Measurements from ENCODE around the gene FOXL1.
"Not testable (repeated sequence)": the region's sequence is repeated elsewhere in the genome, so short reads cannot be mapped to it uniquely, and the experiment has no call there.

The FOXL1 gene

DNA sequence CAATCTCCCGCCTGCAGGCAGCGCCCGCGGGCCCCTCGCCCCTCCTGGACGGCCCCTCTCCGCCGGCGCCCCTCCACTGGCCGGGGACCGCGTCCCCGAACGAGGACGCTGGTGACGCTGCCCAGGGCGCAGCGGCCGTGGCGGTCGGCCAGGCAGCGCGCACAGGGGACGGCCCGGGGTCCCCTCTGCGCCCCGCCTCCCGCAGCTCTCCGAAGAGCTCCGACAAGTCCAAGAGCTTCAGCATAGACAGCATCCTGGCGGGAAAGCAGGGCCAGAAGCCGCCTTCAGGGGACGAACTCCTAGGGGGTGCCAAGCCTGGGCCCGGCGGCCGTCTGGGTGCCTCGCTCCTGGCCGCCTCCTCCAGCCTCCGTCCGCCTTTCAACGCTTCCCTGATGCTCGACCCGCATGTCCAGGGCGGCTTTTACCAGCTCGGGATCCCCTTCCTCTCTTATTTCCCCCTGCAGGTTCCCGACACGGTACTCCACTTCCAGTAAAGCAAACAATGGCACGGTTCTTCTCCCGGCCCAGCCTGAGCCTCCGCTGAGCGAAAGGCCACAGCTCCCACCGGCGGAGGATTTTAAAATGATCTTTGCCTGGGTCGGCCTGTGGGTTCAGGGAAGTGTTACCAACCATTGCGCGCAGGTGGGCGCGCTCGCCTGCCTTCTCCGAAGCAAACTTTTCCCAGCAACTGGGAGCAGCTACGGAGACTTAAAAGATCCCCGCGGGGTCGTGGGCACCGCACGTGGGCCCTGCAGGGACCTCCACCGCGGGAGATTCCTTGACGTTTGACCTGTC, 1.1 kb downstream of the FOXL1 start:
- H3K9ac ChIP-seq (ENCODE audit: low read depth, low read length): peak overlapping the region; percentile 98
- no peaks in the 10 kb centered on the region for H3K9me3 ChIP-seq (replicated peaks; ENCODE audit: low read length)
- H3K4me1 ChIP-seq (ENCODE audit: control insufficient read depth, insufficient read depth, low read length): peaks cover 89% of the 10 kb centered on the region
- H3K4me3 ChIP-seq (ENCODE audit: low read length): peak overlapping the region; percentile 79
- no peaks in the 10 kb centered on the region for H3K27me3 ChIP-seq (ENCODE audit: control insufficient read depth, insufficient read depth, low read length)
- H3K36me3 ChIP-seq (ENCODE audit: insufficient read depth, low read length): peaks cover 15% of the 10 kb centered on the region
- peak overlapping the region; percentile 90 for H3K4me2 ChIP-seq (ENCODE audit: low read length)

DNA sequence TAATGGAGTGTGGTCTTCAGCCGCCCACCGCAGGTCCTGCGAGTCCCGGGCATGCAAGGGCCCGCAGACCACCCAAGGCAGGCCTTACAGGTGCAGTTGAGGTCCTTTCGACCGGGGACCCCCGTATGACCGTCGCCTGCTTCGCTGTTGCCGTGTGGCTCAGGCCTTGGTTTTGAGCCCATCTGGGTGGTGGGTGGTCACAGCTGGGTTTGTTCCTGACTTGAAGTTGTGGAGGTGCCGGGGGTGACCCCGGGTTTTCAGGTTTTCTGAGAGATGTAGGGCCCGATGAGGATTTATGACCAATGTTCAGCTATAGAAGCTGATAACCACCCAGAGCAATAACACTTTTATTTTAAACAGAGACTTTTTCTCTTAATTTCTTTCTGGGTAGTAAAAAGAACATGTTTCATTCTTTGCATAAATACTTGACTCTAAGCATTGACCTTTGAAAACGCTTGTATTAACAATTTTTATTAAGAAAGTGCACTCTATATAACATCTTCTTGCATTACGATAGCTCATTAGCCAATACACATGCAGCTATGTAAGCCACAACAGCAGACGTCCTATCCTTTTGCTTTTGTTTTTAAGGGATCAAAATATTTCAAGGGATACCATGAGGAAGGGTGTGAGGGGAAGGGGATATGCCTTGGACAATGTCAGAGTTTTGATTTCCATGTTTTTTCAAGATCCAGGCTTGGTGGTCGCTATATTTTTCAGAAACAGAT, 1.9 kb downstream of the FOXL1 start:
- peak overlapping the region; percentile 98 for H3K9ac ChIP-seq (ENCODE audit: low read depth, low read length)
- no peaks in the 10 kb centered on the region for H3K27me3 ChIP-seq (ENCODE audit: control insufficient read depth, insufficient read depth, low read length)
- H3K4me3 ChIP-seq (ENCODE audit: low read length): peak overlapping the region; percentile 79
- no peaks in the 10 kb centered on the region for H3K9me3 ChIP-seq (replicated peaks; ENCODE audit: low read length)
- H3K4me1 ChIP-seq (ENCODE audit: control insufficient read depth, insufficient read depth, low read length): peaks cover 89% of the 10 kb centered on the region
- H3K36me3 ChIP-seq (ENCODE audit: insufficient read depth, low read length): peaks cover 11% of the 10 kb centered on the region
- H3K4me2 ChIP-seq (ENCODE audit: low read length): peak overlapping the region; percentile 90

DNA sequence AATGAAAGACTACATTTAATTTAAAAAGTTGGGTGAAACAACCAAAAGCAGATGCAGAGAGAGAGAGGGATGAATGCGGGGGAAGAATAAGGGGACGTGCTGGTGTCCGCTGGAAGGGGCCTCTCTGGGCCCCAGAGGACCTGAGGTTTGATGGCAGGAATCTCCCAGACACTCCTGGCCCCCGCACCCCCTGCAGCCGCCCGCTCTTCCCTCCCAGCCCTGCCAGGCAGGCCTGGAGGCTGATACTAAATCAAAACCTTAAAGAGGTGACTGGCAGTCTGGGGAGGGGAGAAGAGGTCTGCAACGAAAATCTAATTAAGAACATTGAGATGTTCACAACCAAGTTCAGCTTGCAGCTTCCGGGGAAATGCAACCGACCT, 2.4 kb downstream of the FOXL1 start:
- Histone ChIP-seq H3K4me3 (ENCODE audit: low read length) (peak overlapping the region; percentile 79), H3K9ac (ENCODE audit: low read depth, low read length) (peak overlapping the region; percentile 98), H3K4me1 (ENCODE audit: control insufficient read depth, insufficient read depth, low read length) (peaks cover 91% of the 10 kb centered on the region)

DNA sequence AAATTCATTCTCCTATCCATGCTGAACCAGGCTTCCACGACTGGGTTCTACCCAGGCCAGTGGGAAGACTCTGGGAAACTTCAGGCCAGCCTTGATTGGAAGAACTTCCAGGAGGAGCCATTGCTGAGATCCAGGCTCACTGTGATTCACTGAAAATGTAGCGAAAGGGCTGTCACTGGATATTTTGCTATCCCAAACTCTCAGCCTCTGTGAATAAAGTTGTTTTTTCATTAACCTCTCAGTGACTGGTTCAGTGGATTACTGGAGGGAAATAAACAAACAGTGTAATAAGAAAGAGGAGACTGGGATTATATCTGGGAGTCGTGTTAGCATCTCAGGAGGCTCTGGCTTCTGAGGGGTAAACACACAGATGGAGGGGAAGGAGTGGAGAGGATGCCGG, 3.1 kb downstream of the FOXL1 start:
- Histone ChIP-seq H3K36me3 (ENCODE audit: insufficient read depth, low read length) (peaks cover 8% of the 10 kb centered on the region), H3K4me1 (ENCODE audit: control insufficient read depth, insufficient read depth, low read length) (peaks cover 96% of the 10 kb centered on the region), H3K9ac (ENCODE audit: low read depth, low read length) (peak overlapping the region; percentile 98), H3K4me2 (ENCODE audit: low read length) (peak overlapping the region; percentile 90), H3K4me3 (ENCODE audit: low read length) (peak overlapping the region; percentile 79), H3K27me3 (ENCODE audit: control insufficient read depth, insufficient read depth, low read length) (no peaks in the 10 kb centered on the region), H3K9me3 (replicated peaks; ENCODE audit: low read length) (no peaks in the 10 kb centered on the region)

More for the DNA sequence above, 2.4 kb downstream of the FOXL1 start:
- Histone ChIP-seq H3K27me3 (ENCODE audit: control insufficient read depth, insufficient read depth, low read length) (no peaks in the 10 kb centered on the region), H3K36me3 (ENCODE audit: insufficient read depth, low read length) (peaks cover 11% of the 10 kb centered on the region), H3K9me3 (replicated peaks; ENCODE audit: low read length) (no peaks in the 10 kb centered on the region), H3K4me2 (ENCODE audit: low read length) (peak overlapping the region; percentile 90)

DNA sequence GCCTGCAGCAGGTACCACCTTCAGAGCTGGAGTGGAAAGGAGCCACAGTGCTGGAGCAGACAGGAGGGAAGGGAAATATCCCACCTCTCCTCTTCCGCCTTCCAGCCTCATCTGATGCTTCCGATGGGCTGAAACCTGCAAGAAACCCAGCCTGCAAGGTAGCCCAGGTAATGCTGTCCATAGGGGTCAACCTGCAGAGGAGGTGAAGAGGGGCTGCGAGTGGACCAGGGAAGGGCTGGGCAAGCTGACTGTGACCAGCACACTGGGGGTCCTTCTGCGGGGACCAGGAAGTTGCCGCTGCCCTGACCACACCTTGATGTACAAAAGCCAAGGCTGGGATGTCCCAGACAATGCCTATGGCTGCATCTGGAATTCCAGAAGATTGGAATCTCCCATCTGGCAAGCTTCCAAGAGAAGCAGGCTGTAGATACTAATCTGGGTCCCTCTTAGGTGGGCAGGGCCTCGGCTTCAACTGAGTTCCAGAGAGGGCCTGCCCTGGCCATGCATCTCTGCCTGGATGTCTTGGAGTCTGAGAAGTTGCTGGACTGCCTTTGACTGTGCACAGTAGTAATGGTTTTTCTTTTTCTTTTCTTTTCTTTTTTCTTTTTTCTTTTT, 5.8 kb downstream of the FOXL1 start:
- Histone ChIP-seq H3K4me3 (ENCODE audit: low read length) (no peak overlapping the region), H3K9me3 (replicated peaks; ENCODE audit: low read length) (no peaks in the 10 kb centered on the region), H3K27me3 (ENCODE audit: control insufficient read depth, insufficient read depth, low read length) (no peaks in the 10 kb centered on the region), H3K4me1 (ENCODE audit: control insufficient read depth, insufficient read depth, low read length) (peaks cover 79% of the 10 kb centered on the region), H3K4me2 (ENCODE audit: low read length) (no peak overlapping the region), H3K36me3 (ENCODE audit: insufficient read depth, low read length) (peaks cover 7% of the 10 kb centered on the region), H3K9ac (ENCODE audit: low read depth, low read length) (no peak overlapping the region)

DNA sequence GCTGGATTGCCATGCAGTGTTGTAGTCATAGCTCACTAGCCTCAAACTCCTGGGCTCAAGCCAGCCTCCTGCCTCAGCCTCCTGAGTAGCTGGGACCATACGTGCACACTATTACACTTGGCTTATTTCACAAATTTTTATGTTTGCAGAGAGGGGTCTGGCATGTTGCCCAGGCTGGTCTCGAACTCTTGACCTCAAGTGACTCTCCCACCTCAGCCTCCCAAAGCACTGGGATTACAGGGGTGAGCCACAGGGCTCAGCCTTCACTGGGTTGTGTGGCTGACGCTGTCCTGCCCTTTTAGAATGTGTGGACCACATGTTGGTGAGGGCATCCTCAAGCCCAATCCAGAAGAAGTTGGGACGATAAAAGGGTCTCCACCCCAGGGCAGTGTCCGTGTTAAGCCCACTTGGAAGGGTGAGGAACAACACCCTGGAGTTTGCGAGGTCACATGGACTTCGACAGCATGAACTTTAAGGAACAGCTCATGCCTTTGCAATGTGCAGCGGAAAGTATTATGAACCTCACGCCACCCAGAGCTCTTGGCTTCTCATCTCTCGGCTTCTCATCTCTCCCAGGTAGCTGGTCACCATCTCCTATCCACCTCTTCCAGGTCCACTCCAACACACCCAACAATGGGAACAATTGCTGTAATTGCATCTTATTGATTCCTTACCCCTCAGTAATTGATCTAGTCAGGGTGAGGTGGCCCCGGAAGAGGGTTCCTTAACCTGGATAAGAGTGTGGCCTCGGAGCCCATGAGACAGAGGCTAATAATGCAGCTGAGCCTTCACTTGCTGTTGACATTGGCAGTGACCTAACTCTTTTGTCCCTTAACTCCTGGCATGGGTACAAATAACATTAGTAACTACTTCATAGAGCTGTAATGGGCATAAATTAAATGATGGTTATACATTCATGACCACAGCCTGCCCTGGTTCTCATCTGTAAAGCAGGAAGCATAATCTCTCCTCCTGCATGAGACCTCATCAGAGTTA, 6.7 kb downstream of the FOXL1 start:
- H3K27me3 ChIP-seq (ENCODE audit: control insufficient read depth, insufficient read depth, low read length): no peaks in the 10 kb centered on the region
- peak overlapping the region; percentile 88 for H3K9ac ChIP-seq (ENCODE audit: low read depth, low read length)
- H3K36me3 ChIP-seq (ENCODE audit: insufficient read depth, low read length): peaks cover 4% of the 10 kb centered on the region

DNA sequence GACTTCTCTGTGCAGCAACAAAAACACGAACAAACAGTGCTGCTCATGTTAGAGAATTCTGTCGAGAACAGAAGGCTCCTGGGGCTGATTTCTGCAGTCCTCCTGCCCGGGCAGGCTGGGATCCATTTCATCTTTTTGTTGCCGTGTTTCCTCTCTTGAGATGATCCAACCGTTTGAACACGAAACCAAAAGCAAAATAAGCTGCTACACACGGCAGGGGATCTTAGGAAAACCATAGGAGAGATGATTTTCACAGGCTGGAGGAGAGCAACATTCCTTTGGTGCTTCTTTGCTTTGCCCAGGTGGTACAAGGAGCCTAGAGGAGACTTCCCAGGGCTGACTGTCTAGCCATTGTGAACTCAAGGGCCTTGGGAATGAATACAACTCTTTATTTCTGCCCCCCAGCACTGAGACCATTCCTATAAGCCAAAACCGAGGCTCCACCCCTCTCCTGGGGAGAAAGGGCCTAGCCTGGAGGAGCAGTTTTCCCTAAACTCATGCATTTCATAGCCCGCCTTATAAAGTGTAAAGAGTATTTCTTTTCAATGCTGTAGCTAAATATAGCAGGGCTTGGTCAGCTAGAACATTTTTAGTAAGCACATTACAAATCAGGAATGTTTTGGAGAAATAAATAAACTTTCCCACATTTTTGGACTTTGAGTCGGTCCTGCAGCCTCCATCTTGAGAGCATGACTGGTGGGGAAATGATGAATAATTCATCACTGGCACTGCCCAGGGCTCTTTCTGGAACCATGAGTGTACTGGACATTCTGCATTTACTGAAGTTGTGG, 7.7 kb downstream of the FOXL1 start:
- Histone ChIP-seq H3K4me1 (ENCODE audit: control insufficient read depth, insufficient read depth, low read length) (peaks cover 79% of the 10 kb centered on the region), H3K4me2 (ENCODE audit: low read length) (peak overlapping the region; percentile 60), H3K9me3 (replicated peaks; ENCODE audit: low read length) (no peaks in the 10 kb centered on the region), H3K4me3 (ENCODE audit: low read length) (peak overlapping the region; percentile 33), H3K36me3 (ENCODE audit: insufficient read depth, low read length) (peaks cover 3% of the 10 kb centered on the region), H3K27me3 (ENCODE audit: control insufficient read depth, insufficient read depth, low read length) (no peaks in the 10 kb centered on the region), H3K9ac (ENCODE audit: low read depth, low read length) (peak overlapping the region; percentile 88)

More for the DNA sequence above, 6.7 kb downstream of the FOXL1 start:
- Histone ChIP-seq H3K9me3 (replicated peaks; ENCODE audit: low read length) (no peaks in the 10 kb centered on the region), H3K4me3 (ENCODE audit: low read length) (peak overlapping the region; percentile 33), H3K4me2 (ENCODE audit: low read length) (peak overlapping the region; percentile 60), H3K4me1 (ENCODE audit: control insufficient read depth, insufficient read depth, low read length) (peaks cover 79% of the 10 kb centered on the region)

DNA sequence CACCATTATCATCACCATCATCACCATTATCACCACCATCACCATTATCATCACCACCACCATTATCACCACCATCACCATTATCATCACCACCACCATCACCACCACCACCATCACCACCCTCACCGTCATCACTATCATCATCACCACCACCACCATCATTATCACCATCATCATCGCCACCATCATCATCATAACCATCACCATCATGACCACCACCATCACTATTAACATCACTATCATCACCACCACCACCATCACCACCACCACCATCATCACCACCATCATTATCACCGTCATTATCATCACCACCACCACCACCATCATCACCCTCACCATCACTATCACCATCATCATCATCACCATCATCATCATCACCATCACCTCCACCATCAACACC, 9.1 kb downstream of the FOXL1 start:
- Histone ChIP-seq H3K4me2 (ENCODE audit: low read length) (no peak overlapping the region), H3K9ac (ENCODE audit: low read depth, low read length) (no peak overlapping the region), H3K4me1 (ENCODE audit: control insufficient read depth, insufficient read depth, low read length) (peaks cover 69% of the 10 kb centered on the region), H3K27me3 (ENCODE audit: control insufficient read depth, insufficient read depth, low read length) (no peaks in the 10 kb centered on the region), H3K4me3 (ENCODE audit: low read length) (no peak overlapping the region), H3K9me3 (replicated peaks; ENCODE audit: low read length) (no peaks in the 10 kb centered on the region), H3K36me3 (ENCODE audit: insufficient read depth, low read length) (peaks cover 3% of the 10 kb centered on the region)

DNA sequence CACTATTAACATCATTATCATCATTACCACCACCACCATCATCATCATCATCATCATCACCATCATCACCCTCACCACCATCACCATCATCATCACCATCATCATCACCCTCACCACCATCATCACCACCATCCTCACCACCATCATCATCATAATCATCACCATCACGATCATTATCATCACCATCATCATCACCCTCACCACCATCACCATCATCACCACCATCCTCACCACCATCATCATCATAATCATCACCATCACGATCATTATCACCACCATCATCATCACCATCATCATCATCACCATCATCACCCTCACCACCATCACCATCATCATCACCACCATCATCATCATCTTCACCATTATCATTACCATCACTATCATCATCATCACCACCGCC, 9.6 kb downstream of the FOXL1 start:
- H3K9me3 ChIP-seq (replicated peaks; ENCODE audit: low read length); H3K9ac ChIP-seq (ENCODE audit: low read depth, low read length); H3K36me3 ChIP-seq (ENCODE audit: insufficient read depth, low read length); H3K4me2 ChIP-seq (ENCODE audit: low read length); H3K4me3 ChIP-seq (ENCODE audit: low read length); H3K27me3 ChIP-seq (ENCODE audit: control insufficient read depth, insufficient read depth, low read length): not testable (repeated sequence)
- peaks cover 68% of the 10 kb centered on the region for H3K4me1 ChIP-seq (ENCODE audit: control insufficient read depth, insufficient read depth, low read length)

DNA sequence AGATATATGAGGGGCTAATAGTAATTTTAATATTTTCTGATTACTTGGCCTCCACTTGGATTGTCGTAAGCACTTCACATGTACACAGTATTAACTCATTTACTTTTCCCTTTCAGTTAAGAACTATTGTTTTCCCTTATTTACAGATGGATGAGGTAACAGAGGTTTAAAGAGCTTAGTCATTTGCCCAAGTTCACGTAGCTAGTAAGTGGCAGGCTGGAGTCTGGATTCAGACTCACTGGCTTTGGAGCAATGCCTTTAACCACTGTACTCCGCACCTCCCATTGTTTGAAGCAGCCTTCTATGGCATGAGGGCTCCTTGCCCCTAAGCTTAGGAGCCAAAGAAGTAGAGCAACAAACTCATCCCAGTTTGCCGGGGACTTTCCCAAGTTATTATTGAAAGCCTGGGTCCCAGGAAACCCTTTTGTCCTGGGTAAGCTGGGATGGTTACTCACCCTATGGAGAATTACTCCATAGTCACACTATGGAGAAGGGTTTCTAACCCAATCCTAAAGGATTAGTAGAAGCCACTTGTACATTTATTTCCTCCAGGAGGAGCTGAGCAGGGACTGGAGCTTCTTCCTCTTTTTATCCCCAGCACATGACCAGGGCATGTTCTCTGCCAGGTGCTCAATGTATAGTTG, 12.3 kb downstream of the FOXL1 start:
- Histone ChIP-seq H3K4me1 (ENCODE audit: control insufficient read depth, insufficient read depth, low read length) (peaks cover 67% of the 10 kb centered on the region), H3K4me3 (ENCODE audit: low read length) (no peak overlapping the region), H3K4me2 (ENCODE audit: low read length) (no peak overlapping the region), H3K27me3 (ENCODE audit: control insufficient read depth, insufficient read depth, low read length) (no peaks in the 10 kb centered on the region), H3K9ac (ENCODE audit: low read depth, low read length) (peak overlapping the region; percentile 45), H3K36me3 (ENCODE audit: insufficient read depth, low read length) (no peaks in the 10 kb centered on the region), H3K9me3 (replicated peaks; ENCODE audit: low read length) (no peaks in the 10 kb centered on the region)

Measured in skeletal muscle satellite cell (primary cell).